HEK293T (cell line): ENCODE results near the gene ATP9A.
A peak's percentile ranks its signal among the peaks of the same experiment; 100 is the strongest.

Experiments
- CTCF ChIA-PET: fragments of 350-600 bp; formaldehyde crosslinking; extraction: SDS; loops from one replicate; lab custom pipeline; 2021; ENCODE audit warnings: antibody characterized with exemption, inconsistent platforms; lab: Yijun Ruan, JAX
- POLR2A ChIA-PET: fragments of 350-600 bp; formaldehyde crosslinking; extraction: SDS; loops from one replicate; lab custom pipeline; 2020; ENCODE audit warnings: antibody characterized with exemption, inconsistent platforms; lab: Yijun Ruan, JAX
- DNase-seq: peaks from one replicate; pipeline ENCODE4 v3.0.0; 2012; ENCODE audit warnings: mixed read lengths; ENCODE audit errors: extremely low spot score
- ARNT ChIP-seq: fragments of 450-650 bp; IDR thresholded peaks from 2 replicates; pipeline ENCODE4 v1.6.1; 2017; ENCODE audit warnings: mild to moderate bottlenecking
- BHLHE40 ChIP-seq: fragments of 450-650 bp; IDR thresholded peaks from 2 replicates; pipeline ENCODE4 v1.6.1; 2016; ENCODE audit warnings: mild to moderate bottlenecking, moderate library complexity, borderline replicate concordance
- CTBP1 ChIP-seq: fragments of 450-650 bp; IDR thresholded peaks from 2 replicates; pipeline ENCODE4 v1.6.1; 2016; ENCODE audit warnings: borderline replicate concordance
- ELF4 ChIP-seq: fragments of 450-650 bp; IDR thresholded peaks from 2 replicates; pipeline ENCODE4 v1.6.1; 2017; ENCODE audit warnings: antibody characterized with exemption
- FOXA1 ChIP-seq: fragments of 450-650 bp; IDR thresholded peaks from 2 replicates; pipeline ENCODE4 v1.6.1; 2016; ENCODE audit warnings: mild to moderate bottlenecking
- FOXK2 ChIP-seq: fragments of 450-650 bp; IDR thresholded peaks from 2 replicates; pipeline ENCODE4 v1.6.1; 2016; ENCODE audit warnings: mild to moderate bottlenecking
- FOXM1 ChIP-seq: fragments of 450-650 bp; IDR thresholded peaks from 2 replicates; pipeline ENCODE4 v1.6.1; 2017; ENCODE audit warnings: mild to moderate bottlenecking, borderline replicate concordance
- HDGF ChIP-seq: fragments of 450-650 bp; IDR thresholded peaks from 2 replicates; pipeline ENCODE4 v1.6.1; 2017; ENCODE audit warnings: antibody characterized with exemption, borderline replicate concordance
- L3MBTL2 ChIP-seq: fragments of 450-650 bp; conservative IDR thresholded peaks from 2 replicates; pipeline ENCODE4 v1.6.1; 2016; ENCODE audit warnings: mild to moderate bottlenecking
- LEF1 ChIP-seq: fragments of 450-650 bp; IDR thresholded peaks from 2 replicates; pipeline ENCODE4 v1.6.1; 2017; ENCODE audit warnings: mild to moderate bottlenecking, borderline replicate concordance
- NFRKB ChIP-seq: fragments of 450-650 bp; IDR thresholded peaks from 2 replicates; pipeline ENCODE4 v1.6.1; 2016; ENCODE audit warnings: mild to moderate bottlenecking, moderate library complexity
- PKNOX1 ChIP-seq: fragments of 450-650 bp; IDR thresholded peaks from 2 replicates; pipeline ENCODE4 v1.6.1; 2016
- SP1 ChIP-seq: fragments of 450-650 bp; IDR thresholded peaks from 2 replicates; pipeline ENCODE4 v1.6.1; 2017
- SUZ12 ChIP-seq: fragments of 450-650 bp; IDR thresholded peaks from 2 replicates; pipeline ENCODE4 v1.6.1; 2016; ENCODE audit warnings: mild to moderate bottlenecking
- TARDBP ChIP-seq: fragments of 450-650 bp; IDR thresholded peaks from 2 replicates; pipeline ENCODE4 v1.6.1; 2016
- ZNF384 ChIP-seq: fragments of 450-650 bp; IDR thresholded peaks from 2 replicates; pipeline ENCODE4 v1.6.1; 2016

The ATP9A gene

GRCh38 chr20:51700809-51701285 lies 67.3 kb downstream of the ATP9A start:
- CTCF ChIA-PET = interaction anchor here (0.6 to 1.4 kb wide), 16 partner anchors 10 to 443 kb away, joined by 3 to 7 read pairs (median 3); no protein-coding TSS in a partner anchor
- no peak for TF ChIP-seq FOXK2
- TF ChIP-seq SUZ12 = no peak
- no peak for TF ChIP-seq PKNOX1
- TF ChIP-seq ELF4 = no peak
- no peak for TF ChIP-seq ARNT
- TF ChIP-seq TARDBP = no peak
- no peak for TF ChIP-seq BHLHE40
- no peak for TF ChIP-seq L3MBTL2
- no peak for TF ChIP-seq CTBP1
- no peak for TF ChIP-seq LEF1
- TF ChIP-seq ZNF384 = no peak
- no peak for TF ChIP-seq HDGF
- TF ChIP-seq SP1 = no peak
- TF ChIP-seq NFRKB = no peak
- no peak for TF ChIP-seq FOXA1
- no peak for TF ChIP-seq FOXM1
- POLR2A ChIA-PET = interaction anchor here (0.8 to 1.2 kb wide), 3 partner anchors 57 to 99 kb away, joined by 3 to 5 read pairs (median 3); no protein-coding TSS in a partner anchor
- DNase-seq = peak; percentile 59

GRCh38 chr20:51698252-51698651 lies 69.9 kb downstream of the ATP9A start:
- no peak for DNase-seq
- ChIA-PET POLR2A (no interaction called here), CTCF (no interaction called here)
- TF ChIP-seq PKNOX1 (no peak), BHLHE40 (no peak), ELF4 (no peak), ZNF384 (no peak), SP1 (no peak), LEF1 (no peak), SUZ12 (no peak), L3MBTL2 (no peak), FOXA1 (no peak), CTBP1 (no peak), TARDBP (no peak), ARNT (no peak), FOXM1 (no peak), HDGF (no peak), FOXK2 (no peak), NFRKB (no peak)

GRCh38 chr20:51697096-51697826 lies 70.9 kb downstream of the ATP9A start:
- ChIA-PET CTCF (interaction anchor here (1.2 kb wide), 1 partner anchor 103 kb away, joined by 3 read pairs; no protein-coding TSS in a partner anchor), POLR2A (no interaction called here)
- TF ChIP-seq ELF4 = no peak
- TF ChIP-seq FOXM1 = no peak
- TF ChIP-seq PKNOX1 = no peak
- TF ChIP-seq LEF1 = no peak
- no peak for DNase-seq

GRCh38 chr20:51696304-51697071 lies 71.7 kb downstream of the ATP9A start:
- ChIA-PET CTCF (interaction anchor here (1.2 kb wide), 1 partner anchor 104 kb away, joined by 3 read pairs; no protein-coding TSS in a partner anchor), POLR2A (interaction anchor here (0.6 kb wide), 1 partner anchor 31 kb away, joined by 3 read pairs; no protein-coding TSS in a partner anchor)
- TF ChIP-seq ELF4 (no peak), FOXM1 (no peak), LEF1 (no peak)
- no peak for DNase-seq

- ChIA-PET CTCF (no interaction called here), POLR2A (interaction anchor here (0.6 kb wide), 1 partner anchor 32 kb away, joined by 3 read pairs; no protein-coding TSS in a partner anchor)
- TF ChIP-seq NFRKB = no peak
- TF ChIP-seq SP1 = no peak
- TF ChIP-seq LEF1 = no peak
- no peak for TF ChIP-seq BHLHE40
- no peak for TF ChIP-seq FOXA1
- TF ChIP-seq ARNT = no peak
- TF ChIP-seq PKNOX1 = no peak
- no peak for TF ChIP-seq FOXK2
- no peak for TF ChIP-seq SUZ12
- TF ChIP-seq ZNF384 = no peak
- TF ChIP-seq FOXM1 = no peak
- TF ChIP-seq CTBP1 = no peak
- DNase-seq = no peak
Measured at GRCh38 chr20:51695574-51696303, 72.5 kb downstream of the ATP9A start.
